Measurements from ENCODE around the gene ZNF79. TPM values are rescaled to one million over a fixed set of nuclear protein-coding genes. Genes with fewer than 3 reads are reported as not detected.
A peak's percentile ranks its signal among the peaks of the same experiment; 100 is the strongest.

Gene ZNF79
- total RNA-seq, 1 experiment from 2014 or later = 11.6 TPM

DNA sequence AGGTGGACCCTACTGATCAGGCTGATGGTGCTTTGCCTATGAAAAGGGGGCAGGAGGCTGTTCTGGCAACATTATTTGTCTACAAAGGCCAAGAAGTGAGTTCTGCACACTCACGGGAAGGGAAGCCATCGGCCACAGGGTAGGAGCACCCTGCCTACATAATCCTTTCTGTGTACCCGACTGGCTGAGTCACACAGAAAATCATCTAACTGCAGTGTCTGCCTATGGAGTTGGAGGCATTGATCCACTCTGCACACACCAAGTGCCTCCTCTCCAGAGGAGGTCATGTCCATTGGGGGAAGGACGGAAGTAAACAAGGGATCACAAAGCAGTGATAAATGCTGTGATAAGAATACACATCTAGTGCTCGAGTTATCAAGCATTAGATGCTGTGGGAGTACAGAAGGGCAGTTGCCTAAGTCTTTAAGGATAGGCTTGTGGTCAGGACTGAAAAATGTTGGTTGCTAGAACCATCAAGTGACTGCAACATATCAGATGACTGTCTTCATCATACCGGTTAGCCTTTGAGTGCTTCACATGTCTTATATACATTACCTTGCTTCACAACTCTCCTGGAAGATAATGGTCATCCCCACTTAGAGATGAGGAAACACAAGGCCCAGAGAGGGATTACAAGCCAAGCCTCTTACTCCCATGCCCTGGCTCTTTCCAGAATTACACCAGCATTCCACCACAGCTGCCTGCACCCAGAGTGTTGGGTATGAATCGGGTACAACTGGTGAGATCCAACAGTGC, 28.5 kb upstream of the ZNF79 start:
- BruUV-seq (replicated peaks) = no TSS peak
- Histone ChIP-seq H3K4me3 (ENCODE audit: low read depth, low read length, poor library complexity, severe bottlenecking) (no peak overlapping the region), H3K9me3 (ENCODE audit: low read depth, low read length, poor library complexity, severe bottlenecking) (no peaks in the 10 kb centered on the region), H3K36me3 (ENCODE audit: insufficient read depth, low read length, poor library complexity, severe bottlenecking) (no peaks in the 10 kb centered on the region), H3K27ac (ENCODE audit: low read depth, low read length, poor library complexity, severe bottlenecking) (no peak overlapping the region), H3K27me3 (replicated peaks; ENCODE audit: insufficient read depth, low read depth, low read length, poor library complexity) (no peaks in the 10 kb centered on the region), H3K4me1 (ENCODE audit: insufficient read depth, low read length, poor library complexity, severe bottlenecking) (peaks cover 5% of the 10 kb centered on the region)
- intact Hi-C loops (cut with micrococcal nuclease; ENCODE audit: unreplicated experiment) = loop anchor here (5.0 kb wide), 1 partner anchor 183 kb away; no protein-coding TSS in a partner anchor
- ChIA-PET CTCF (no interaction called here), POLR2A (ENCODE audit: low non-redundant PET) (no interaction called here)
- TF ChIP-seq, protein P1, sequence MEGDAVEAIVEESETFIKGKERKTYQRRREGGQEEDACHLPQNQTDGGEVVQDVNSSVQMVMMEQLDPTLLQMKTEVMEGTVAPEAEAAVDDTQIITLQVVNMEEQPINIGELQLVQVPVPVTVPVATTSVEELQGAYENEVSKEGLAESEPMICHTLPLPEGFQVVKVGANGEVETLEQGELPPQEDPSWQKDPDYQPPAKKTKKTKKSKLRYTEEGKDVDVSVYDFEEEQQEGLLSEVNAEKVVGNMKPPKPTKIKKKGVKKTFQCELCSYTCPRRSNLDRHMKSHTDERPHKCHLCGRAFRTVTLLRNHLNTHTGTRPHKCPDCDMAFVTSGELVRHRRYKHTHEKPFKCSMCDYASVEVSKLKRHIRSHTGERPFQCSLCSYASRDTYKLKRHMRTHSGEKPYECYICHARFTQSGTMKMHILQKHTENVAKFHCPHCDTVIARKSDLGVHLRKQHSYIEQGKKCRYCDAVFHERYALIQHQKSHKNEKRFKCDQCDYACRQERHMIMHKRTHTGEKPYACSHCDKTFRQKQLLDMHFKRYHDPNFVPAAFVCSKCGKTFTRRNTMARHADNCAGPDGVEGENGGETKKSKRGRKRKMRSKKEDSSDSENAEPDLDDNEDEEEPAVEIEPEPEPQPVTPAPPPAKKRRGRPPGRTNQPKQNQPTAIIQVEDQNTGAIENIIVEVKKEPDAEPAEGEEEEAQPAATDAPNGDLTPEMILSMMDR (conservative IDR thresholded peaks at IDR 0.05; ENCODE audit: low read depth, low read length) = no peak
- TF ChIP-seq EZH2 (IDR thresholded peaks at IDR 0.05; ENCODE audit: borderline replicate concordance, low read depth, low read length, poor library complexity, severe bottlenecking) = no peak
- no peak for DNase-seq (ENCODE audit: low spot score)

DNA sequence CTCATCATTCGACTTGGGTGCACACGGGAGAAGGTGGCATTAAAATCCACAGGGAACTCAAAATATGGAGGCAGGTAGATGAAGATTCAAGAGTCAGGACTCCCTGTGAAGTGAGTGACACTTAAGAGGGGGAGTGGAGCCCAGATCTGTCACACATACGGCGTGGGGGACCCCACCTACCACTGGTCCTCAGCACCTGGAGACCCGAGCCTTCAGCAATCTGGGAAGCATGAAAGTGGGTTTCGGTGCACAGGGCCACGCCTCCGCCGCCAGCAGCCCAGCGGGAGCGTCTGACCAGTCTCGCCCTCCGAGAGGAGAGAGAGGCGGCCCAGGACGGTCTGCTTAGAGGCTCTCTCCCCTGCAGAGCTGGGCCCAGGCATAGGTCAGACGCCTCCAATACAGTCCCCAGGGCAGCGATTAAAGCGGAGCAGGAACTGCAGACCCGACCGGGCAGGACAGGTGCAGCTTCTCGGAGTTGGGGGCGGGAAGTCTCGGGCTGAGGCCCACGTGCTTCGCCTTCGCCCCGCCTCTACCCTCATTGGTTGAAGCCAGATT, 27.9 kb upstream of the ZNF79 start:
- H3K27ac ChIP-seq (ENCODE audit: low read depth, low read length, poor library complexity, severe bottlenecking) = no peak overlapping the region

More for the DNA sequence above, 27.9 kb upstream of the ZNF79 start:
- H3K9me3 ChIP-seq (ENCODE audit: low read depth, low read length, poor library complexity, severe bottlenecking) = no peaks in the 10 kb centered on the region
- no peaks in the 10 kb centered on the region for H3K27me3 ChIP-seq (replicated peaks; ENCODE audit: insufficient read depth, low read depth, low read length, poor library complexity)
- peaks cover 5% of the 10 kb centered on the region for H3K4me1 ChIP-seq (ENCODE audit: insufficient read depth, low read length, poor library complexity, severe bottlenecking)
- H3K4me3 ChIP-seq (ENCODE audit: low read depth, low read length, poor library complexity, severe bottlenecking) = peak overlapping the region; percentile 82
- intact Hi-C loops (cut with micrococcal nuclease; ENCODE audit: unreplicated experiment) = loop anchor here (5.0 kb wide), 1 partner anchor 184 kb away; no protein-coding TSS in a partner anchor
- no peak for DNase-seq (ENCODE audit: low spot score)
- ChIA-PET POLR2A (ENCODE audit: low non-redundant PET) (interaction anchor here (0.5 to 0.6 kb wide), 2 partner anchors 27 to 684 kb away, joined by 3 to 6 read pairs; no protein-coding TSS in a partner anchor), CTCF (interaction anchor here (1.4 kb wide), 1 partner anchor 172 kb away, joined by 6 read pairs; no protein-coding TSS in a partner anchor)
- TF ChIP-seq EZH2 (IDR thresholded peaks at IDR 0.05; ENCODE audit: borderline replicate concordance, low read depth, low read length, poor library complexity, severe bottlenecking) = no peak
- TF ChIP-seq, protein P1 (conservative IDR thresholded peaks at IDR 0.05; ENCODE audit: low read depth, low read length) = no peak
- BruUV-seq (replicated peaks) = no TSS peak
- no peaks in the 10 kb centered on the region for H3K36me3 ChIP-seq (ENCODE audit: insufficient read depth, low read length, poor library complexity, severe bottlenecking)
